Activated CD4-positive, CD25-positive, alpha-beta regulatory T cell treated with anti-CD3 and anti-CD28 coated beads, Interleukin-2, amount 50 U/mL, for 72 hours (primary cell): ENCODE results near the gene ENDOV.

Experiments
- DNase-seq: peaks from one replicate; pipeline ENCODE4 v3.0.0; 2021

Gene ENDOV

GRCh38 chr17:80416940-80417293 lies 1.9 kb downstream of the ENDOV start:
- no peak for DNase-seq

GRCh38 chr17:80418589-80418988 lies 3.6 kb downstream of the ENDOV start:
- DNase-seq, result no peak

- no peak for DNase-seq
Observed at GRCh38 chr17:80419255-80419654, 4.3 kb downstream of the ENDOV start.

- no peak for DNase-seq
Observed at GRCh38 chr17:80421381-80422090, 6.6 kb downstream of the ENDOV start.

GRCh38 chr17:80422276-80422675 lies 7.3 kb downstream of the ENDOV start:
- no peak for DNase-seq

- no peak for DNase-seq
Observed at GRCh38 chr17:80422981-80423380, 8.0 kb downstream of the ENDOV start.

GRCh38 chr17:80423536-80424225 lies 8.7 kb downstream of the ENDOV start:
- DNase-seq, result no peak

- DNase-seq, result no peak
Observed at GRCh38 chr17:80424261-80424660, 9.3 kb downstream of the ENDOV start.

- DNase-seq, result no peak
Observed at GRCh38 chr17:80424878-80425765, 10.2 kb downstream of the ENDOV start.

- DNase-seq, result no peak
Observed at GRCh38 chr17:80425835-80426426, 11.0 kb downstream of the ENDOV start.

- peak; percentile 92 for DNase-seq
Observed at GRCh38 chr17:80426671-80427326, 11.8 kb downstream of the ENDOV start.

GRCh38 chr17:80427366-80428282 lies 12.7 kb downstream of the ENDOV start:
- no peak for DNase-seq

GRCh38 chr17:80428363-80428762 lies 13.4 kb downstream of the ENDOV start:
- no peak for DNase-seq

GRCh38 chr17:80428796-80429195 lies 13.8 kb downstream of the ENDOV start:
- DNase-seq, result no peak

- DNase-seq, result no peak
Observed at GRCh38 chr17:80429356-80430275, 14.6 kb downstream of the ENDOV start.

- DNase-seq, result no peak
Observed at GRCh38 chr17:80430446-80431245, 15.7 kb downstream of the ENDOV start.

- no peak for DNase-seq
Observed at GRCh38 chr17:80431246-80432195, 16.6 kb downstream of the ENDOV start.

- no peak for DNase-seq
Observed at GRCh38 chr17:80432350-80432955, 17.5 kb downstream of the ENDOV start.
